IMR-90 (cell line): ENCODE measurements around the gene SERPINB13. TPM values are rescaled to one million over a fixed set of nuclear protein-coding genes. Genes with fewer than 3 reads are reported as not detected.

Source experiments
- ATAC-seq: fragments of 200-7000 bp; cut with Tn5 transposase; 2 replicates; pipeline ENCODE4 v1.9.1; 2020; ENCODE audit warnings: low read depth, mild to moderate bottlenecking, moderate library complexity
- BruUV-seq: library from RNA; stranded (reverse); fragments of 400-500 nt; replicated peaks from 2 replicates; lab custom pipeline; 2021; lab: Mats Ljungman, UMichigan
- CTCF ChIA-PET: fragments of 300-600 bp; formaldehyde crosslinking; extraction: SDS; loops from one replicate; lab custom pipeline; 2021; ENCODE audit warnings: antibody characterized with exemption; lab: Yijun Ruan, JAX
- POLR2A ChIA-PET: fragments of 300-600 bp; sonication (Branson Sonifier 250); formaldehyde crosslinking; loops from one replicate; lab custom pipeline; 2022; ENCODE audit warnings: antibody characterized with exemption; ENCODE audit not compliant: unreplicated experiment; lab: Charles Lee
- DNase-seq: peaks from one replicate; pipeline ENCODE4 v3.0.0; 2013
- H2AFZ ChIP-seq: replicated peaks from 2 replicates; pipeline ENCODE3; 2013; ENCODE audit warnings: low read length, mild to moderate bottlenecking; ENCODE audit not compliant: poor library complexity
- H2AK5ac ChIP-seq: 2 replicates; pipeline ENCODE4 v1.6.1; 2013; ENCODE audit warnings: low read depth, low read length, inconsistent platforms
- H2AK9ac ChIP-seq: replicated peaks from 2 replicates; pipeline ENCODE3; 2013; ENCODE audit warnings: mild to moderate bottlenecking, low read depth, low read length, moderate library complexity; ENCODE audit not compliant: poor library complexity
- H2BK120ac ChIP-seq: 2 replicates; pipeline ENCODE4 v1.6.1; 2013; ENCODE audit warnings: low read depth, low read length, inconsistent platforms
- H2BK15ac ChIP-seq: 3 replicates; pipeline ENCODE4 v1.6.1; 2013; ENCODE audit warnings: low read depth, low read length, inconsistent platforms
- H2BK20ac ChIP-seq: 2 replicates; pipeline ENCODE4 v1.6.1; 2013; ENCODE audit warnings: low read depth, mild to moderate bottlenecking, inconsistent platforms, low read length, moderate library complexity
- H2BK5ac ChIP-seq: 2 replicates; pipeline ENCODE4 v1.6.1; 2013; ENCODE audit warnings: mild to moderate bottlenecking, low read depth, low read length, inconsistent platforms; ENCODE audit not compliant: poor library complexity, severe bottlenecking
- H3K14ac ChIP-seq: replicated peaks from 2 replicates; pipeline ENCODE4 v1.6.1; 2013; ENCODE audit warnings: low read depth, low read length, inconsistent platforms
- H3K18ac ChIP-seq: 2 replicates; pipeline ENCODE4 v1.6.1; 2013; ENCODE audit warnings: low read depth, low read length, control low read depth
- H3K23ac ChIP-seq: 2 replicates; pipeline ENCODE4 v1.6.1; 2013; ENCODE audit warnings: low read depth, low read length, inconsistent platforms
- H3K27ac ChIP-seq: 2 replicates; pipeline ENCODE4 v1.5.1; 2013; ENCODE audit warnings: mild to moderate bottlenecking, control low read depth, low read length; ENCODE audit not compliant: insufficient read depth
- H3K27me3 ChIP-seq: 2 replicates; pipeline ENCODE4 v1.6.1; 2013; ENCODE audit warnings: low read length; ENCODE audit not compliant: control insufficient read depth, insufficient read depth
- H3K36me3 ChIP-seq: 2 replicates; pipeline ENCODE4 v1.6.1; 2013; ENCODE audit warnings: low read length, mixed read lengths; ENCODE audit not compliant: control insufficient read depth, insufficient read depth
- H3K4ac ChIP-seq: 2 replicates; pipeline ENCODE4 v1.6.1; 2013; ENCODE audit warnings: low read depth, low read length, inconsistent platforms
- H3K4me1 ChIP-seq: 2 replicates; pipeline ENCODE4 v1.6.1; 2013; ENCODE audit warnings: low read length, mixed read lengths; ENCODE audit not compliant: control insufficient read depth, insufficient read depth
- H3K4me2 ChIP-seq: 2 replicates; pipeline ENCODE4 v1.6.1; 2013; ENCODE audit warnings: low read depth, mild to moderate bottlenecking, control low read depth, low read length, moderate library complexity
- H3K4me3 ChIP-seq: 2 replicates; pipeline ENCODE4 v1.5.1; 2013; ENCODE audit warnings: low read depth, mild to moderate bottlenecking, control low read depth, low read length, moderate library complexity; ENCODE audit not compliant: insufficient read depth
- H3K56ac ChIP-seq: 2 replicates; pipeline ENCODE4 v1.6.1; 2013; ENCODE audit warnings: low read length, inconsistent platforms; ENCODE audit not compliant: insufficient read depth; ENCODE audit errors: extremely low read depth
- H3K79me1 ChIP-seq, 2 experiments: 2 replicates each; pipeline ENCODE4 v1.6.1; 2013; ENCODE audit warnings: low read length in 2 of 2, inconsistent platforms in 1 of 2, low read depth in 1 of 2
- H3K9ac ChIP-seq: 2 replicates; pipeline ENCODE4 v1.6.1; 2013; ENCODE audit warnings: low read depth, low read length, control low read depth
- H3K9me1 ChIP-seq: 2 replicates; pipeline ENCODE4 v1.6.1; 2013; ENCODE audit warnings: low read length, inconsistent platforms; ENCODE audit not compliant: insufficient read depth
- H3K9me3 ChIP-seq: 2 replicates; pipeline ENCODE4 v1.6.1; 2013; ENCODE audit warnings: low read length; ENCODE audit not compliant: control insufficient read depth, insufficient read depth
- H4K20me1 ChIP-seq: 2 replicates; pipeline ENCODE4 v1.6.1; 2013; ENCODE audit warnings: low read length, inconsistent platforms; ENCODE audit not compliant: insufficient read depth
- H4K5ac ChIP-seq: 2 replicates; pipeline ENCODE4 v1.6.1; 2013; ENCODE audit warnings: mild to moderate bottlenecking, low read depth, low read length, control low read depth
- H4K8ac ChIP-seq, 2 experiments: 2 replicates each; pipeline ENCODE4 v1.6.1; 2013; ENCODE audit warnings: low read depth in 2 of 2, low read length in 2 of 2, control low read depth in 1 of 2, inconsistent platforms in 1 of 2
- H4K91ac ChIP-seq: 2 replicates; pipeline ENCODE4 v1.6.1; 2013; ENCODE audit warnings: low read depth, low read length, inconsistent platforms; ENCODE audit not compliant: insufficient read depth
- BHLHE40 ChIP-seq: fragments of 150-350 bp; IDR thresholded peaks from 2 replicates; pipeline ENCODE4 v1.6.1; 2016; ENCODE audit warnings: mild to moderate bottlenecking, low read depth, low read length
- CEBPB ChIP-seq: IDR thresholded peaks from 2 replicates; pipeline ENCODE4 v1.6.1; 2012; ENCODE audit warnings: low read depth, low read length, improper control_type of control experiment
- CHD1 ChIP-seq: IDR thresholded peaks from 2 replicates; pipeline ENCODE4 v1.6.1; 2012; ENCODE audit warnings: low read depth, low read length, improper control_type of control experiment
- CTCF ChIP-seq: conservative IDR thresholded peaks from 2 replicates; pipeline ENCODE4 v1.5.1; 2012; ENCODE audit warnings: mild to moderate bottlenecking, low read depth, low read length, improper control_type of control experiment
- FOS ChIP-seq: fragments of 150-350 bp; IDR thresholded peaks from 2 replicates; pipeline ENCODE4 v1.6.1; 2016; ENCODE audit warnings: low read depth, low read length
- MAFK ChIP-seq: IDR thresholded peaks from 2 replicates; pipeline ENCODE4 v1.6.1; 2012; ENCODE audit warnings: low read depth, low read length, improper control_type of control experiment
- MAZ ChIP-seq: IDR thresholded peaks from 2 replicates; pipeline ENCODE4 v1.6.1; 2012; ENCODE audit warnings: low read depth, mild to moderate bottlenecking, low read length, improper control_type of control experiment, moderate library complexity, borderline replicate concordance
- MXI1 ChIP-seq: IDR thresholded peaks from 2 replicates; pipeline ENCODE4 v1.6.1; 2012; ENCODE audit warnings: low read depth, mild to moderate bottlenecking, low read length, moderate library complexity, borderline replicate concordance
- NFE2L2 ChIP-seq: fragments of 150-350 bp; IDR thresholded peaks from 2 replicates; pipeline ENCODE4 v1.6.1; 2016; ENCODE audit warnings: low read depth, mild to moderate bottlenecking, low read length
- POLR2A ChIP-seq: IDR thresholded peaks from 2 replicates; pipeline ENCODE4 v1.6.1; 2012; ENCODE audit warnings: mild to moderate bottlenecking, low read depth, low read length
- RAD21 ChIP-seq: IDR thresholded peaks from 2 replicates; pipeline ENCODE4 v1.6.1; 2012; ENCODE audit warnings: low read length, improper control_type of control experiment
- RCOR1 ChIP-seq: IDR thresholded peaks from 2 replicates; pipeline ENCODE4 v1.6.1; 2012; ENCODE audit warnings: mild to moderate bottlenecking, low read length, improper control_type of control experiment; ENCODE audit not compliant: insufficient replicate concordance
- RFX5 ChIP-seq: IDR thresholded peaks from 2 replicates; pipeline ENCODE4 v1.8.0; 2012; ENCODE audit warnings: low read depth, mild to moderate bottlenecking, low read length, moderate library complexity
- SMC3 ChIP-seq: fragments of 150-350 bp; IDR thresholded peaks from 2 replicates; pipeline ENCODE4 v1.6.1; 2016; ENCODE audit warnings: low read depth, mild to moderate bottlenecking, antibody characterized with exemption, low read length, moderate library complexity
- WGBS, 2 experiments: methylation state at CpG; one replicate each; pipeline versions ENCODE4 v1.1.5 to v1.1.7; 2013; ENCODE audit warnings: missing lambda C conversion rate in 2 of 2; ENCODE audit not compliant: insufficient read length in 1 of 2; ENCODE audit errors: extremely low coverage in 2 of 2; 5-methylcytosine and 5-hydroxymethylcytosine counted together
- dilution Hi-C: fragments of 300-500 bp; cut with HindIII; formaldehyde crosslinking; loops from one replicate; pipeline ENCODE4 v1.14.3; 2018; ENCODE audit warnings: low sequenced_read_pairs; ENCODE audit not compliant: unreplicated experiment
- in situ Hi-C: fragments of 300-500 bp; cut with MboI; formaldehyde crosslinking; loops from 3 replicates; pipeline ENCODE4 v1.14.3; 2019; ENCODE audit warnings: low sequenced_read_pairs, inconsistent platforms, mixed read lengths
- intact Hi-C: fragments of 100-400 bp; cut with micrococcal nuclease; formaldehyde crosslinking; loops from 2 replicates; pipeline ENCODE4 v1.10.0; 2022
- polyA plus RNA-seq, 3 experiments: library from polyadenylated mRNA; depleted of rRNA; stranded (reverse); fragments of >200 nt; gene quantifications; 2 replicates each; pipeline ENCODE4 v1.2.3, GENCODE V29; 2012; ENCODE audit warnings: low replicate concordance in 1 of 3
- total RNA-seq: library from RNA; depleted of rRNA; stranded (reverse); fragments of >200 nt; gene quantifications from 2 replicates; pipeline ENCODE4 v1.2.3, GENCODE V29; 2012
- TF ChIP-seq, protein P1 (sequence below): fragments of 150-350 bp; IDR thresholded peaks from 2 replicates; pipeline ENCODE4 v1.6.1; 2017; ENCODE audit warnings: mild to moderate bottlenecking, antibody characterized with exemption, low read length, low read depth
- TF ChIP-seq, protein P2 (sequence below): fragments of 150-350 bp; IDR thresholded peaks from 2 replicates; pipeline ENCODE4 v1.6.1; 2016; ENCODE audit warnings: low read depth, mild to moderate bottlenecking, low read length, moderate library complexity, borderline replicate concordance

SERPINB13 gene
- total and polyA plus RNA-seq, 2 of the 4 experiments (the other 2 are of a cell fraction): not detected

- no peak overlapping the region for H3K4me2 ChIP-seq
- no peak overlapping the region for H2BK20ac ChIP-seq
- dilution Hi-C loops: no loop called here
- H3K27me3 ChIP-seq: peaks cover 2% of the 10 kb centered on the region; the same call in 1 of the 2 replicates
- CTCF ChIA-PET: no interaction called here
- H3K4me1 ChIP-seq: no peaks in the 10 kb centered on the region
- no peak overlapping the region for H3K4me3 ChIP-seq
- no peaks in the 10 kb centered on the region for H3K9me1 ChIP-seq
- POLR2A ChIA-PET: no interaction called here
- no peak overlapping the region for H2BK120ac ChIP-seq
- H3K14ac ChIP-seq: no peak overlapping the region
- H2BK15ac ChIP-seq: no peak overlapping the region
- no peak overlapping the region for H2AK9ac ChIP-seq
- BruUV-seq: no TSS peak
- H2AK5ac ChIP-seq: no peak overlapping the region
- H2BK5ac ChIP-seq: no peak overlapping the region
- H4K91ac ChIP-seq: no peak overlapping the region
- TF ChIP-seq, protein P1, sequence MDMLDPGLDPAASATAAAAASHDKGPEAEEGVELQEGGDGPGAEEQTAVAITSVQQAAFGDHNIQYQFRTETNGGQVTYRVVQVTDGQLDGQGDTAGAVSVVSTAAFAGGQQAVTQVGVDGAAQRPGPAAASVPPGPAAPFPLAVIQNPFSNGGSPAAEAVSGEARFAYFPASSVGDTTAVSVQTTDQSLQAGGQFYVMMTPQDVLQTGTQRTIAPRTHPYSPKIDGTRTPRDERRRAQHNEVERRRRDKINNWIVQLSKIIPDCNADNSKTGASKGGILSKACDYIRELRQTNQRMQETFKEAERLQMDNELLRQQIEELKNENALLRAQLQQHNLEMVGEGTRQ: no peak
- TF ChIP-seq POLR2A (no peak), CTCF (no peak), RFX5 (no peak), SMC3 (no peak), RCOR1 (no peak), MAZ (no peak), RAD21 (no peak), BHLHE40 (no peak), NFE2L2 (no peak), CHD1 (no peak), MXI1 (no peak), MAFK (no peak), FOS (no peak), CEBPB (no peak)
- TF ChIP-seq, protein P2, sequence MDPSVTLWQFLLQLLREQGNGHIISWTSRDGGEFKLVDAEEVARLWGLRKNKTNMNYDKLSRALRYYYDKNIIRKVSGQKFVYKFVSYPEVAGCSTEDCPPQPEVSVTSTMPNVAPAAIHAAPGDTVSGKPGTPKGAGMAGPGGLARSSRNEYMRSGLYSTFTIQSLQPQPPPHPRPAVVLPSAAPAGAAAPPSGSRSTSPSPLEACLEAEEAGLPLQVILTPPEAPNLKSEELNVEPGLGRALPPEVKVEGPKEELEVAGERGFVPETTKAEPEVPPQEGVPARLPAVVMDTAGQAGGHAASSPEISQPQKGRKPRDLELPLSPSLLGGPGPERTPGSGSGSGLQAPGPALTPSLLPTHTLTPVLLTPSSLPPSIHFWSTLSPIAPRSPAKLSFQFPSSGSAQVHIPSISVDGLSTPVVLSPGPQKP: no peak
- no peak overlapping the region for H4K5ac ChIP-seq
- H3K4ac ChIP-seq: no peak overlapping the region
- no peaks in the 10 kb centered on the region for H3K9me3 ChIP-seq
- no CpG with 5 or more reads among the region's 2 CpGs for WGBS, 2 experiments
- in situ Hi-C loops: no loop called here
- H4K8ac ChIP-seq: no peak overlapping the region
- no peak overlapping the region for H3K56ac ChIP-seq
- no peak overlapping the region for H3K18ac ChIP-seq
- H3K36me3 ChIP-seq: no peaks in the 10 kb centered on the region
- ATAC-seq: no peak
- intact Hi-C loops: no loop called here
- H3K79me1 ChIP-seq: no peaks in the 10 kb centered on the region
- no peak for DNase-seq
- no peak overlapping the region for H2AFZ ChIP-seq
- no peak overlapping the region for H3K27ac ChIP-seq
- no peak overlapping the region for H3K9ac ChIP-seq
- no peaks in the 10 kb centered on the region for H4K20me1 ChIP-seq
- no peak overlapping the region for H3K23ac ChIP-seq
These were observed 43.1 kb upstream of the SERPINB13 start for GRCh38 chr18:63544017-63544416.
